Effector memory CD4-positive, alpha-beta T cell (primary cell): ENCODE measurements around the gene ULBP1.
"Not testable (repeated sequence)": the region's sequence is repeated elsewhere in the genome, so short reads cannot be mapped to it uniquely, and the experiment has no call there.

ENCODE experiments used
- DNase-seq, 3 donors: peaks; one replicate each; pipeline ENCODE4 v3.0.0-alpha.2; 2020
- H3K27ac ChIP-seq: 2 replicates; pipeline ENCODE4 v1.7.0; 2013; ENCODE audit warnings: mild to moderate bottlenecking, low read length, moderate library complexity; ENCODE audit not compliant: insufficient read depth, poor library complexity, severe bottlenecking
- H3K27me3 ChIP-seq: replicated peaks from 2 replicates; pipeline ENCODE4 v1.7.0; 2013; ENCODE audit warnings: mild to moderate bottlenecking, low read length; ENCODE audit not compliant: insufficient read depth, control insufficient read depth, poor library complexity, severe bottlenecking
- H3K36me3 ChIP-seq: 2 replicates; pipeline ENCODE4 v1.7.0; 2013; ENCODE audit warnings: mild to moderate bottlenecking, low read length, moderate library complexity; ENCODE audit not compliant: control insufficient read depth, insufficient read depth
- H3K4me1 ChIP-seq: 2 replicates; pipeline ENCODE4 v1.7.0; 2013; ENCODE audit warnings: low read length, mild to moderate bottlenecking; ENCODE audit not compliant: control insufficient read depth, insufficient read depth, poor library complexity, severe bottlenecking
- H3K4me3 ChIP-seq: 2 replicates; pipeline ENCODE4 v1.7.0; 2013; ENCODE audit warnings: low read length, low read depth, mild to moderate bottlenecking; ENCODE audit not compliant: insufficient read depth, poor library complexity, severe bottlenecking
- H3K9me3 ChIP-seq: 2 replicates; pipeline ENCODE4 v1.7.0; 2013; ENCODE audit warnings: mild to moderate bottlenecking, low read length, moderate library complexity; ENCODE audit not compliant: control insufficient read depth

The ULBP1 gene

GRCh38 chr6:149987602-149988107 lies 23.9 kb downstream of the ULBP1 start:
- Histone ChIP-seq H3K27me3 (peaks cover 66% of the 10 kb centered on the region), H3K27ac (no peak overlapping the region), H3K36me3 (no peaks in the 10 kb centered on the region), H3K4me1 (peaks cover 22% of the 10 kb centered on the region), H3K4me3 (no peak overlapping the region), H3K9me3 (peaks cover 4% of the 10 kb centered on the region)
- no peak for DNase-seq

DNA sequence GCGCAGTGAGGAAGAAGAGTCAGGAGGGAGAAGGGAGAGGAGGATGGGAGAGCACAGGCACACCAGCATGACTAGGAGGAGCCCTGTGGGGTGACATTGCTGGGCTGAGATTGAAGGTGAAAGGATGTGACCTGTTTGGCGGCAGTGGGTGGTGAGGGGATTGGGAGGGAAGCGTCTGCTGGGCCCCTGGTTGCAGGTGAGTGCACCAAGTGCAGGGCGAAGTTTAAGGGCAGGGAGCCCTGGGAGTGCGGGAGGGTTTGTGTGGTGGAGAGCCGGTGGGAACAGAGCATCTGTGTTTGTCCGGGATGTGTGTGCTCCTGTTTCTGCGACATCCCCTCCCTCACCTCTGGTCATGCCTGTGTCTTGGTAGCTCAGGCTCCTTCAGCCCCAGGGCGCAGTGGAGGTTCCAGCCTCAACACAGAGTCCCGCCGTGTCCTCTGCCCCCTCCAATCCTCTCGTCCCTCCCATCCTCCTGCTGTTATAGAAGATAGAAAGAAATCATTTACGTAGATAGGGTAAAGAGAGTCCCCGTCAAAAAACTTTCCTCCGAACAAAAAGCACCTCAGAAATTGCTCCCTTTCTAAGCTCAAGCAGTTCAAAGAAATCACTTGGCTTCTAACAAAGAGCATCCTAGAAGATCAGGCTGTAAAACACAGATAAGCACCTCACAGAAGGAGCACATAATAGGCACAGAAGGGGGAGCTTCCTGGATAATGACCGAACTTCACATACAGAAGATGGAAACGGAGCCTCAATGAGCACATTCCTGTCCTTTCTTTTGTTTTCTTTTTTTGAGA lies 25.0 kb downstream of the ULBP1 start:
- H3K4me1 ChIP-seq, result peaks cover 22% of the 10 kb centered on the region
- peaks cover 4% of the 10 kb centered on the region for H3K9me3 ChIP-seq
- H3K27me3 ChIP-seq, result peaks cover 68% of the 10 kb centered on the region
- DNase-seq, result no peak
- no peaks in the 10 kb centered on the region for H3K36me3 ChIP-seq
- no peak overlapping the region for H3K27ac ChIP-seq
- no peak overlapping the region for H3K4me3 ChIP-seq

DNA sequence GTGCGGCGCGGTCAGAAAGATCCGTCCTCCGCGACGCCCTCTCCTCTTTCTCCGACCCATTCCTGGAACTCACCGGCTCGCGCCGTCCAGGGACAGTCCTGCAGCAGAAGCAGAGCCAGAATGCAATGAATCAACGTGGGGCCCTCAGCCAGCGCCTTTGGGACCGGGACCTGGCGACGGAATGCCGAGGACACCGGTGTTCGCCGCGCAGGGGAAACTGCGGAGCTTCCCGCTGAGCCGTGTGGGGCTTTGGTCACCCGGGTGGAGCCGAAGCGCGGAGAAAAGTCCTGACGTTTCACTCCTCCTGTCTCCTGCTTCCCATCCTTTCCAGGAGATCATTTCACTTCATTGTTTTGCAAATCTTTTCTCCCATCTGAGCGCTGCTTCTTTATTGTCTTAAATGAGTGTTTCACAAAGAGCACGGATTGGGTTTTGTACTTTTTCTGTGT lies 26.5 kb downstream of the ULBP1 start:
- H3K9me3 ChIP-seq, result peaks cover 4% of the 10 kb centered on the region
- H3K36me3 ChIP-seq, result no peaks in the 10 kb centered on the region
- no peak overlapping the region for H3K27ac ChIP-seq
- H3K27me3 ChIP-seq, result peaks cover 67% of the 10 kb centered on the region
- no peak for DNase-seq
- peaks cover 22% of the 10 kb centered on the region for H3K4me1 ChIP-seq
- H3K4me3 ChIP-seq, result peak overlapping the region; percentile 55

DNA sequence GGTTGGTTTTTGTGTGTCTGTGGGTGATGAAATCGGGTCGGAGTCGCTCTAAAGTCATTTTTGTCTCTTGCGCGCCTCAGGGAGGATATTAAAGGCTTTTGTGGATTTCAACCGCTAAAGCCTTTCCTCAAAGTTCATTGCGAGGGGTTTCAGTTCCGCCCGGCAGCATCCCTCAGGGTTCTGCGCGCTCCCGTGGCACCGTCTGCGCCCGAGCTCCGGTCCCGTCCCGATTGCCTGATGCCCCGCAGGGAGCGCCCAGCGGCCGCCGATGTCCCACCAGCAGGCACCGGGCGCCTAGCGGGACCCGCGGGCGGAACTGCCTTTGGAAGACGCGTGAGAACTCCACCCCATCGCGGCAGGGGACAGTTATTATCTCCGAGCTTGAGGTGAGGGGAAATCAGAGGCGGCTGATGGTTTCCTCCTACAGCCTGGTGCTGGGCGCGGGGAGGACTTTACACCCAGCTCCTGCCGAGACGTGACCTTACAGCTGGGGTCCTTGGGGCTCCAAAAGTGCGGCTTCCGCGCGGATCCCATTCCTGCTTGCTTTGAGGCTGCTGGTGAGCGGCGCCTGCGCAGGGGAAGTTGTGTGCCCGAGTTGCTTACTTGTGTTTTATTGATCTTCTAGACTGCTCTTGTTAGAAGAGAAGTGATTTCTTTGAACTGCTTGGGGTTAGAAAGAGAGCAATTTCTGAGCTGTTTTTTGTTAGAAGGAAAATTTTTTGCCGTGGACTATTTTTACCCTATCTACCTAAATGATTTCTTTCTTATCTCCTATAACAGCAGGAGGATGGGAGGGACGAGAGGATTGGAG lies 27.1 kb downstream of the ULBP1 start:
- peaks cover 4% of the 10 kb centered on the region for H3K9me3 ChIP-seq
- peaks cover 22% of the 10 kb centered on the region for H3K4me1 ChIP-seq
- peak in 1 of 3 donors; percentile 12 for DNase-seq
- no peak overlapping the region for H3K27ac ChIP-seq
- peak overlapping the region; percentile 55 for H3K4me3 ChIP-seq
- peaks cover 73% of the 10 kb centered on the region for H3K27me3 ChIP-seq
- no peaks in the 10 kb centered on the region for H3K36me3 ChIP-seq

DNA sequence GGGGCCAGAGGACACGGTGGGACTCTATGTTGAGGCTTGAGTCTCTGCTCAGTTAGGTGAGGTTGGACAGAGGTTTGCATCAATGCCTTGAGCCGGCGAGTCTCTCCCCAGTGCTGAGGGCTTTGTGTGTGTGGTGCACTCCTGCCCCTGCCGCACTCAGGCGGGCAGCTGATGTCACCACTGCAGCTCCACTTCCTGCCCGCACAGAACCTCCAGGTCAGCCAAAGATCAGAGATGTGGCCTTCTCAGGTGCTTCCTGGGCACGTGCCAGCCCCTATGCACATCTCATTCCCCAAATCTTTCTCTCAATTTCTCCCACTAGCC lies 27.7 kb downstream of the ULBP1 start:
- not testable (repeated sequence) for DNase-seq

DNA sequence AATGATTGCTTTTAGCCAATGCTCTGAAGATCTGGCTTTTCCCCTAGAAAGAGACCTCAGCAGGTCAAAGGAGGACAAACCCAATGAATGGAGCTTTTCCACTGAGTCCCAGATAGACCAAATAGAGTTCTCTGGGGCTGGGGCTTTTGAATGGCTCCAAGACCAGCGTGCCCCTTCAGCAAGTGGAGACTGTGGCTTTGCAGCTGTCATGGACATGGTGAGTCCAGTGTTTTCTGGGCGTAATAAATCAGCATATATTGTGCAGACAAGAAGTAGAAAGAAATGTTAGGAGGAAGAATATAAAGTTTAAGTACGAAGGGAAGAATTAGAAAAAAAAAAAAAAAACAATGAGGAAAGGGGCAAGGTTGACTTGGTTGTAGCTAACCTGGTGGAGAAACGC lies 28.1 kb downstream of the ULBP1 start:
- no peak for DNase-seq
- Histone ChIP-seq H3K4me3 (no peak overlapping the region), H3K9me3 (peaks cover 4% of the 10 kb centered on the region), H3K36me3 (no peaks in the 10 kb centered on the region), H3K27me3 (peaks cover 65% of the 10 kb centered on the region), H3K4me1 (peaks cover 22% of the 10 kb centered on the region), H3K27ac (no peak overlapping the region)

More for the DNA sequence above, 27.7 kb downstream of the ULBP1 start:
- peaks cover 22% of the 10 kb centered on the region for H3K4me1 ChIP-seq
- H3K36me3 ChIP-seq, H3K4me3 ChIP-seq, H3K27ac ChIP-seq, H3K9me3 ChIP-seq: not testable (repeated sequence)
- peaks cover 69% of the 10 kb centered on the region for H3K27me3 ChIP-seq

DNA sequence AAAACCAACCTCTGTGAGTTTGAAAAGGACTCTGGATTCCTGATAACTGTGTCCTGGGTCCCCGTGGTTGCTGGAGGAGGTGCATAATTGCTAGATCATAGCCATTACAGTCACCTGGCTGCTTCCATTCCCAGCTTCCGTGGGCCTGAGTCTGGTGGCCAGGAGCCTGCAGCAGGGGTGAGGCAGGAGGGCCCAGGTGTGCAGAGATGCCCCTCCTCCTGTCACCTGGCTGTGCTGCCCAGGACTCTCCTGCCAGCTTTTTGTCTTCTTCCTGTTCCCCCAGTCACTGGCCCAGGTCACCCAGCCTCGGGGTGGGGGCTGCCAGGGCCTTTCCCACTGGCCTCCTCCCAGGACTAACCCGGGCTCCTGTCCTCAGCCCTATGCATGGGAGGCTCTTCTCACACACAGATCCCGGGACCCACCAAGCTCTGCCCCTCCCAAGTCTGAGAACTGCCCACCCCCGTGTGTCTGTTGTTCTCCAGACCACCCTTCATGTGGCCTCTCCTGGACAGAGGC lies 31.6 kb downstream of the ULBP1 start:
- H3K4me3 ChIP-seq, result no peak overlapping the region
- no peak overlapping the region for H3K27ac ChIP-seq
- no peaks in the 10 kb centered on the region for H3K9me3 ChIP-seq
- no peaks in the 10 kb centered on the region for H3K36me3 ChIP-seq
- DNase-seq, result no peak
- peaks cover 17% of the 10 kb centered on the region for H3K4me1 ChIP-seq
- H3K27me3 ChIP-seq, result peaks cover 35% of the 10 kb centered on the region

DNA sequence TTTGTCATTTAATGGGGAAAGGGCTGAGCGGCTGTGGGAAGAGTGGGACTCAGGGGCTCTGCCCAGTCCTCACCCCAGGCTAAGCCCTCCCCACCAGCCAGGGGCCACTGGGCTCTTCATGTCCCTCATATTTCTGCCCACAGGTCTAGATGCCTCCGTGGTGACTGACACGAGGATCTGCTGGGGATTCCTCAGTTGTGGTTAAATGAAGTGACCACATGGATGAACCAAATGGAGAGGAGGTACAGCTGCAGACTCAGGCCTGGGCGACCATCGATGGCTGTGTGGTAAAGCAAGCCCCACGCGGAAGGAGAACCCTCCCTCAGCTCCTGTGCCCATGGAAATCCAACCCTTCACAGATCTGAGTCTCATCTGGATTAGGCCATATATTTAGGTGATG lies 32.2 kb downstream of the ULBP1 start:
- Histone ChIP-seq H3K9me3 (no peaks in the 10 kb centered on the region), H3K36me3 (no peaks in the 10 kb centered on the region), H3K27ac (no peak overlapping the region), H3K4me1 (peaks cover 10% of the 10 kb centered on the region), H3K27me3 (peaks cover 28% of the 10 kb centered on the region), H3K4me3 (no peak overlapping the region)
- no peak for DNase-seq

DNA sequence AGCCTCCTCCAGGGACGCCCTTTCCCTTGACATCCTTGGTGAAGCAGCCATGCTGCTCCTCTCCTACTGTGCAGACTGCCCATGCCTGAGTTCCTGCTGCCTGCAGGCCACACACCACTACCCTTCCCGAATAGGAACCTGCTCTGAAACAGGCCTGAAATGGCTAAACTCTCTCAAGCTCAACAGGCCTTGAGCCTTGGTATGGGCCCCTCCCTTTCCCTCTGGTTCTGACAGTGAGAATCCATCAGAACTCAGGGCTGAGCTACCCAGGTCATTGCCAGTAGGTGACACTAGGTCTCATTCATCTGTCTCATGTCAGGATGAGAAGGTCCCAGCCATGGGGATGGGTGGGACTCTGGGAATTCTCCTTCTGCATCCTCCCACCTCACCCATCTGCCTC lies 35.9 kb downstream of the ULBP1 start:
- Histone ChIP-seq H3K4me3 (no peak overlapping the region), H3K27me3 (peaks cover 10% of the 10 kb centered on the region), H3K4me1 (peaks cover 7% of the 10 kb centered on the region), H3K9me3 (no peaks in the 10 kb centered on the region), H3K36me3 (no peaks in the 10 kb centered on the region), H3K27ac (no peak overlapping the region)
- DNase-seq, result no peak
